ENCODE results near the gene ATP8A2.
"Not testable (repeated sequence)": the region's sequence is repeated elsewhere in the genome, so short reads cannot be mapped to it uniquely, and the experiment has no call there.

The ATP8A2 gene

DNA sequence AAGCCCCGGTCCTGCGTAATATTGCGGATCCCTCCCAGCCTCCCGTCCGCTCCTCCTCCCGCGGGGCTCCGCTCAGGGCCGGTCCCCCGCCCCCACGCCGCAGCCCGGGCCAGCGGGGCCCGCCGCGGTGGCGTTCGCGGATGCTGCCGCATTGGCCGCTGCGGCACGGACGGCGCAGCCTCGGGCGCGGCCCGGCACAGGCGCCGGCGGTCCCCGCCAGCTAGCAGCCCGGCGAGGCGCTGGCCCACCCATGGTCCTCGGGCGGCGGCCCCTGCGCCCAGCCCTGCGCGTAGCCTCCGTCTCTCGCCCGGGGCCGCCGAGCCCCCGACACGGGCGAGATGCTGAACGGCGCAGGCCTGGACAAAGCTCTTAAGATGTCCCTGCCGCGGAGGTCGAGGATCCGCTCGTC, at the start of gene ATP8A2:
Gene ATP8A2, plus strand, starts transcription at position 100 of the 409 bp plus-strand sequence. Its CDS starts 239 bp downstream, at position 339.
- no peaks in the 10 kb centered on the region for H3K9me3 Mint-ChIP-seq
- peaks cover 78% of the 10 kb centered on the region for H3K27me3 Mint-ChIP-seq
- peak within 1 kb of the TSS; percentile 15 for H3K4me3 Mint-ChIP-seq
- H3K4me1 Mint-ChIP-seq, result no peaks in the 10 kb centered on the region
- ATAC-seq (replicated peaks; ENCODE audit: extremely low read depth, poor library complexity, severe bottlenecking), result no peak
- H3K27ac Mint-ChIP-seq (ENCODE audit: low read depth), result no peak within 1 kb of the TSS
- no peaks in the 10 kb centered on the region for H3K36me3 Mint-ChIP-seq (ENCODE audit: insufficient read depth)
- DNase-seq (ENCODE audit: low spot score in 2 of 2), result no peak

DNA sequence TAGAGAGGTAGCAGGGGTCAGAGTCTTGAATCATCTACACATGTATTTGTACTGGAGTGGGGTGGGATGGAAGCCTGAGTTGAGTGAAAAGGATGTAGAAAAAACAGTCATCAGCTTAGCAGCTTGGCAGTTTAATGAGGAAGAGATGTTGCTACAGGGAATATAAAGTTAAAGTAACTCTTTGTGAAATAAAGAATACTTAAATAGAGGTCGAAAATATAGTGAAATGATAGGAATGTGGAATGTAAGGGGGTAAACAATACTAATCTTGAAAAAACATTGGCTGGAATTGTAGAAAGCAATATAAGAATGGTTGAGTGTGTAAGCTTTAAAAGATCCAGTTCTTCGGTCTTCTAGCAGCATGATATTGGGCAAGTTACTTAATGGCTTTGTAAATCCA, 47.7 kb upstream of the ATP8A2 start:
- Mint-ChIP-seq H3K36me3 (ENCODE audit: insufficient read depth) (peaks cover 42% of the 10 kb centered on the region), H3K9me3 (no peaks in the 10 kb centered on the region), H3K4me3 (no peak overlapping the region), H3K27me3 (no peaks in the 10 kb centered on the region), H3K27ac (ENCODE audit: low read depth) (no peak overlapping the region), H3K4me1 (no peaks in the 10 kb centered on the region)
- DNase-seq (ENCODE audit: low spot score in 2 of 2) (no peak), ATAC-seq (replicated peaks; ENCODE audit: extremely low read depth, poor library complexity, severe bottlenecking) (no peak)

DNA sequence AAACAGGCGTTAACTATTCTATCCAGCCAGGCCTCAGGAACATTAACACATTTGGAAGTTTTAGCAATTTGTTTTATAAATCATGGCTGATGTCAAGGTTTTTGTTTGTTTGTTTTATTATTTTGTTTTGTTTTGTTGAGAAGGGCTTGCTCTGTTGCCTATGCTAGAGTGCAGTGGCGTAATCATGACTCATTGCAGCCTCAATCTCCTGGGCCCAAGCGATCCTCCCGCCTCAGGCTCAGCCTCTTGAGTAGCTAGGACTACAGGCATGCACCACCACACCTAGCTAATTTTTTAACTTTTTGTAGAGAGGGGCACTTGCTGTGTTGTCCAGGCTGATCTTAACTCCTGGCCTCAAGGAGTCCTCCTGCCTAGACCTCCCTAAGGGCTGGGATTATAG, 42.1 kb upstream of the ATP8A2 start:
- Mint-ChIP-seq H3K4me1 (peaks cover 10% of the 10 kb centered on the region), H3K36me3 (ENCODE audit: insufficient read depth) (peaks cover 60% of the 10 kb centered on the region), H3K27me3 (no peaks in the 10 kb centered on the region), H3K9me3 (no peaks in the 10 kb centered on the region), H3K4me3 (no peak overlapping the region), H3K27ac (ENCODE audit: low read depth) (no peak overlapping the region)
- ATAC-seq (replicated peaks; ENCODE audit: extremely low read depth, poor library complexity, severe bottlenecking), result no peak
- DNase-seq (ENCODE audit: low spot score in 2 of 2), result no peak

DNA sequence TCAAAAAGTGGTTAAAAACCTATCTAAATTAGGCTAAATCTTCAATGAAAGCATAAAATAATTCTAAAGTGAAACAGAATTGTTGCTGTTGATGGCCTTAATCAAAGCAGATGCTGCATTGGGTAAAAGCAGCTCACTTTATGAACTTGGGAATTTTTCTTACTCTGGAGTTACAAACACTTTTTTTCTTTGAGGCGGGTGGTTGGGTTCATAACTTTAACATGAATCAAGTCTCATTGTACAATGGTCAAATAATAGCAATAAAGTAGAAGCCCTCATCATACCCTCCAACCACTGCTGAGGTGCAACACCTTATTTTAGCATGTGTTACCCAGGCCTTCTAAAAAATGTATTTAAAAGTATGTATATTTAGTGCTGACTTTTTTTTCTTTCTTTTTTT, 41.2 kb upstream of the ATP8A2 start:
- H3K4me3 Mint-ChIP-seq, result no peak overlapping the region
- H3K27me3 Mint-ChIP-seq, result no peaks in the 10 kb centered on the region
- ATAC-seq (replicated peaks; ENCODE audit: extremely low read depth, poor library complexity, severe bottlenecking), result no peak
- DNase-seq (ENCODE audit: low spot score in 2 of 2), result no peak
- H3K9me3 Mint-ChIP-seq, result no peaks in the 10 kb centered on the region
- H3K36me3 Mint-ChIP-seq (ENCODE audit: insufficient read depth), result peaks cover 56% of the 10 kb centered on the region
- peaks cover 10% of the 10 kb centered on the region for H3K4me1 Mint-ChIP-seq
- H3K27ac Mint-ChIP-seq (ENCODE audit: low read depth), result no peak overlapping the region

DNA sequence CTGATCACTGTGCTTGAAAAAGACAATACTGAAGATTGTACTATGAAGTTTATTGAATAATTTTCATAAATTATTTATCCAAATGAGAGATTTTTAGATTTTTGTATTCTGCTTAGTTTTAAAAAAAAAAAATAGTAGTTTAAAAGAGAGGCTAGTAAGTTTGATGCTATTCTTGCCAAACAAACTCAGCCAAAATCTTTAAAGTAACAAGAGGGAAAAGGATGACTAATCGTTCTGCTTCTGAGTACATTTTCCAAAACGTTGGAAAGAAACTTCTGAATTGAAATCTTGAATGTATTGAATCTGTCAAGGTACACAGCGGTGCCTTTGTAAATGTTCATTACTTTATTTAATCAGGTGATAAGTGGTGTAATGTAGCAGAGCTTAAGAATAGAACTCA, 35.9 kb upstream of the ATP8A2 start:
- ATAC-seq (replicated peaks; ENCODE audit: extremely low read depth, poor library complexity, severe bottlenecking), result no peak
- Mint-ChIP-seq H3K27me3 (no peaks in the 10 kb centered on the region), H3K27ac (ENCODE audit: low read depth) (no peak overlapping the region), H3K4me3 (no peak overlapping the region), H3K4me1 (peaks cover 10% of the 10 kb centered on the region), H3K9me3 (no peaks in the 10 kb centered on the region), H3K36me3 (ENCODE audit: insufficient read depth) (peaks cover 38% of the 10 kb centered on the region)
- no peak for DNase-seq (ENCODE audit: low spot score in 2 of 2)

DNA sequence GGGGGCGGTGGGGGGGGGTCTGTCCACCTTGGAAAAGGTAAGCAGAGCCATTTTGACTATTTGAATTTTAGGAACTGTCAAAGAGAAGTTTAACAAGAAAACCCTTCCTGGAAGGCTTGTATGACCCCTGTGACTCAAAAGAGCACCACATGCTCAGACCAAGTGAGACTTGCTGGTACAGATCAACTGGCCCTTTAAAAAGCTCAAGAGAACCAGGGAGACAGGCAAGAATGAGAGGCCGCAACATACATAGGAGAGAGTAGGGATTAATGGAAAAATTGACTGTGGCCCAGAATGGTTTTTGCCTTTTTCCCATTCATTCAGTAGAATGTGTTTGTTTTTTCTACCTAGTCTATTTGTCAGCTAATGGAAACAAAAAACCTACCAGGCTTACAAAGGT, 26.2 kb upstream of the ATP8A2 start:
- DNase-seq (ENCODE audit: low spot score in 2 of 2) (no peak), ATAC-seq (replicated peaks; ENCODE audit: extremely low read depth, poor library complexity, severe bottlenecking) (no peak)
- no peaks in the 10 kb centered on the region for H3K9me3 Mint-ChIP-seq
- no peak overlapping the region for H3K27ac Mint-ChIP-seq (ENCODE audit: low read depth)
- H3K36me3 Mint-ChIP-seq (ENCODE audit: insufficient read depth), result peaks cover 5% of the 10 kb centered on the region
- no peak overlapping the region for H3K4me3 Mint-ChIP-seq
- no peaks in the 10 kb centered on the region for H3K4me1 Mint-ChIP-seq
- H3K27me3 Mint-ChIP-seq, result no peaks in the 10 kb centered on the region

DNA sequence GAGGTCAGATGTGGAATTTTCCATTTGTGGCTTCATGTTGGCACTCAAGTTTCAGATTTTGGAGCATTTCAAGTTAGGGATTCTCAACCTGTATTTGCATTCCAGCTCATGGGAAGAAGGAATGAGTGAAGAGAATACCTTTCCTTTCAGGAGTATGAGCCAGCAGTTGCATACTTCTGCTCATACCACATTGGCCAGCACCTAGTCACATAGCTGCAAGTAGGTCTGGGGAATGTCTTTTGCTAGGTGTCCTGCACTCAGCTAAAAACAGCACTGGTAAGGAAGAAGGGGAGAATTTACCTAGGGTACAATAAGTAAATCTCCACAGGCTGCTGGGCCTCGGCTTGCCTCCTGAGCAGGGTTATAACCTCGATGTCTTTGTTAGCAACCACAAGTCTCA, 24.6 kb upstream of the ATP8A2 start:
- H3K36me3 Mint-ChIP-seq (ENCODE audit: insufficient read depth), result peaks cover 2% of the 10 kb centered on the region
- H3K27me3 Mint-ChIP-seq, result peaks cover 6% of the 10 kb centered on the region
- DNase-seq (ENCODE audit: low spot score in 2 of 2), result no peak
- H3K4me3 Mint-ChIP-seq, result no peak overlapping the region
- no peak for ATAC-seq (replicated peaks; ENCODE audit: extremely low read depth, poor library complexity, severe bottlenecking)
- no peaks in the 10 kb centered on the region for H3K9me3 Mint-ChIP-seq
- H3K27ac Mint-ChIP-seq (ENCODE audit: low read depth), result no peak overlapping the region
- no peaks in the 10 kb centered on the region for H3K4me1 Mint-ChIP-seq

DNA sequence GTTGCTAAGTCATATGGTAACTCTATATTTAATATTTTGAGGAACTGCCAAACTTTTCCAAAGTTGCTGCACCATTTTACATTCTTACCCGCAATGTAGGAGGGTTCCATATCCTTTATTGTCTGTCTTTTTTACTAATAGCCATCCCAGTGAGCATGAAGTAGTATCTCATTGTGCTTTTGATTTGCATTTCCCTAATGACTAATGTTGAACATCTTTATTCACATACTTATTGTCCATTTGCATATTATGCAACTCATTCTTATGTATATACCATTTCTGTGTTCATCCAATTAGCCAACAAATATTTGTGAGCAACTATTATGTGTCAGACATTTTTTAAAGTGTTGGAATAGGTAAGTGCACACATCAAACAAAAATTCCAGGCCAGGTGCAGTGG, 20.4 kb upstream of the ATP8A2 start:
- no peak overlapping the region for H3K27ac Mint-ChIP-seq (ENCODE audit: low read depth)
- ATAC-seq (replicated peaks; ENCODE audit: extremely low read depth, poor library complexity, severe bottlenecking) (no peak), DNase-seq (ENCODE audit: low spot score in 2 of 2) (no peak)
- H3K4me1 Mint-ChIP-seq, result no peaks in the 10 kb centered on the region
- H3K4me3 Mint-ChIP-seq, result no peak overlapping the region
- no peaks in the 10 kb centered on the region for H3K9me3 Mint-ChIP-seq
- H3K27me3 Mint-ChIP-seq, result peaks cover 47% of the 10 kb centered on the region
- no peaks in the 10 kb centered on the region for H3K36me3 Mint-ChIP-seq (ENCODE audit: insufficient read depth)

DNA sequence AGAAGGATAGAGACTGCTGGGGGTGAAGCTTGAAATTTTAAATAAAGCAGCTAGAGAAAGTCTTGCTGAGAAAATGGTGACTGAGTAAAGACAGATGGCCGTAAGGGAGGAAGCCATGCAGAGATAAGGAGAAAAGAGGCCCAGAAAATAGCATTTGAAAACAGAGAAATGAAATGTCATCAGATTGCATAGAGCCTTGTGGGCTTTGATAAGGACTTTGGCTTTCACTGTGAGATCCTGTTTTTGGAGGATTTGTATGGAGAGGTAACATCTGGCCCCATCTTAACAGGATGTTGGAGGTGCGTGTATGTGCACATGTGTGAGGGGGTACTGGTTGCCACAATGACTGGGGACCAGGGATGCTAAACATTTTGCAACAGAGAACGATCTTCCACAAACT, 19.5 kb upstream of the ATP8A2 start:
- Mint-ChIP-seq H3K9me3 (no peaks in the 10 kb centered on the region), H3K4me1 (no peaks in the 10 kb centered on the region), H3K4me3 (no peak overlapping the region), H3K36me3 (ENCODE audit: insufficient read depth) (no peaks in the 10 kb centered on the region), H3K27me3 (peaks cover 56% of the 10 kb centered on the region), H3K27ac (ENCODE audit: low read depth) (peak overlapping the region; percentile 46)
- no peak for DNase-seq (ENCODE audit: low spot score in 2 of 2)
- ATAC-seq (replicated peaks; ENCODE audit: extremely low read depth, poor library complexity, severe bottlenecking), result no peak

DNA sequence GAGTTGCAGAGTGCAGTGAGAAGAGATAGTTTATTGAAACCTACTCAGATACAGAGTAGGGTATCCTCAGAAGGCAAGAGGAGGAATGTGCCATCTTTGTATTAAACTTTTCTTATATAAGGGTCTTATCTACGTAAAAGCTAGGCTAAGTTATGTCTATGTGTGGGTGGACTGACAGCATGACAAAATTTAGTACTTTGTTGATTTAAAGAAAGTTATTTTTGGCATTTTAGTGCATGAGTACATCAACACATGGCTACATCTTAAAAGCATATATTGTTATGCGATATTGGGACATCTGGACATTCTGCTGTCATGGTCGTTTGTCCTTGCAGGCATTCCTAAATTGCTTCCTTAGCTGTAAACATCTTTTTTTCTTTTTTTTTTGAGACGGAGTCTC, 19.0 kb upstream of the ATP8A2 start:
- DNase-seq (ENCODE audit: low spot score in 2 of 2), result no peak
- no peaks in the 10 kb centered on the region for H3K9me3 Mint-ChIP-seq
- ATAC-seq (replicated peaks; ENCODE audit: extremely low read depth, poor library complexity, severe bottlenecking), result no peak
- no peaks in the 10 kb centered on the region for H3K36me3 Mint-ChIP-seq (ENCODE audit: insufficient read depth)
- H3K4me1 Mint-ChIP-seq, result no peaks in the 10 kb centered on the region
- H3K4me3 Mint-ChIP-seq, result no peak overlapping the region
- peaks cover 61% of the 10 kb centered on the region for H3K27me3 Mint-ChIP-seq
- H3K27ac Mint-ChIP-seq (ENCODE audit: low read depth), result no peak overlapping the region

DNA sequence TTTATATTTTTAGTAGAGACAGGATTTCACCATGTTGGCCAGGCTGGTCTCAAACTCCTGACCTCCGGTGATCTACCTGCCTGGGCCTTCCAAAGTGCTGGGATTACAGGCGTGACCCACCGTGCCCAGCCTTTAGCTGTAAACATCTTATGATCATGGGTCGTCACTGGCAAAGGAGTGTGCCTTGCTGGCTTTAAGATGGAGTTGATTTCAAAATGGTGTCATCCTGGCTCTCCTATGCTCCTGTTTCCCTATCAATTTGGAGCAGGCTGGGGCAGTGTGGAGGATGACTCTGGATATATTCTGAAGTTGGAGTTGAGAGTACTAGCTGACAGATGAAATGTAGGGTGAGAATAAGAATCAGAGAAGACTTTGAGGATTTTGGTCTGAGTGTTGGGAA, 18.4 kb upstream of the ATP8A2 start:
- ATAC-seq (replicated peaks; ENCODE audit: extremely low read depth, poor library complexity, severe bottlenecking) (no peak), DNase-seq (ENCODE audit: low spot score in 2 of 2) (no peak)
- Mint-ChIP-seq H3K27ac (ENCODE audit: low read depth) (no peak overlapping the region), H3K36me3 (ENCODE audit: insufficient read depth) (no peaks in the 10 kb centered on the region), H3K4me1 (no peaks in the 10 kb centered on the region), H3K9me3 (no peaks in the 10 kb centered on the region), H3K4me3 (no peak overlapping the region), H3K27me3 (peaks cover 67% of the 10 kb centered on the region)

DNA sequence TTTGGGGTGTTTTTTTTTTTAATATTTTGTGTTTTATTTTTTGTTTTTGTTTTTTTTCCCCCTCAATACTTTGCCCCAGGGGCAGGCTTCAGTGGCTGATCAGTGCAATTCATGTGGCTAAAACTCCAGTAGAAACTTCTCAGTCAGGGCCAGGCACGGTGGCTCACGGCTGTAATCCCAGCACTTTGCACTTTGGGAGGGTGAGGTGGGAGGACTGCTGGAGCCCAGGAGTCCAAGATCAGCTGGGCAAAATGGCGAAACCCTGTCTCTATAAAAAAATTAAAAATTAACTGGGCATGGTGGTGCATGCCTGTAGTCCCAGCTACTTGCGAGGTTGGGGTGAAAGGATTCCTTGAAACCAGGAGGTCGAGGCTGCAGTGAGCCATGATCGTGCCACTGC, 17.4 kb upstream of the ATP8A2 start:
- Mint-ChIP-seq H3K36me3 (ENCODE audit: insufficient read depth) (no peaks in the 10 kb centered on the region), H3K9me3 (no peaks in the 10 kb centered on the region), H3K27ac (ENCODE audit: low read depth) (no peak overlapping the region), H3K4me1 (no peaks in the 10 kb centered on the region), H3K4me3 (no peak overlapping the region), H3K27me3 (peaks cover 72% of the 10 kb centered on the region)
- ATAC-seq (replicated peaks; ENCODE audit: extremely low read depth, poor library complexity, severe bottlenecking) (no peak), DNase-seq (ENCODE audit: low spot score in 2 of 2) (no peak)

DNA sequence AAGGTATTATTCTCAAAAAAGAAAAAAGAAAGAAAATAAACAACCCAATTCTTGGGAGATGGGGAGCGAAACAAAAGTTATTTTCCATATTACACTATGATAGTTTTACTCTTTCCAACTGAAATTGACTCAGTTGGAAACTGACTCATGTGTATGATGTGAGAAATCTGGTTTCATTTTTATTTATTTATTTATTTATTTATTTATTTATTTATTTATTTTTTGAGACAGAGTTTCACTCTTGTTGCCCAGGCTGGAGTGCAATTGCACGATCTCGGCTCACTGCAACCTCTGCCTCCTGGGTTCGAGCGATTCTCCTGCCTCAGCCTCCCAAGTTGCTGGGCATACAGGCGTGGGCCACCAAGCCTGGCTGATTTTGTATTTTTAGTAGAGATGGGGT, 11.3 kb upstream of the ATP8A2 start:
- H3K9me3 Mint-ChIP-seq; H3K36me3 Mint-ChIP-seq (ENCODE audit: insufficient read depth); H3K4me3 Mint-ChIP-seq: not testable (repeated sequence)

DNA sequence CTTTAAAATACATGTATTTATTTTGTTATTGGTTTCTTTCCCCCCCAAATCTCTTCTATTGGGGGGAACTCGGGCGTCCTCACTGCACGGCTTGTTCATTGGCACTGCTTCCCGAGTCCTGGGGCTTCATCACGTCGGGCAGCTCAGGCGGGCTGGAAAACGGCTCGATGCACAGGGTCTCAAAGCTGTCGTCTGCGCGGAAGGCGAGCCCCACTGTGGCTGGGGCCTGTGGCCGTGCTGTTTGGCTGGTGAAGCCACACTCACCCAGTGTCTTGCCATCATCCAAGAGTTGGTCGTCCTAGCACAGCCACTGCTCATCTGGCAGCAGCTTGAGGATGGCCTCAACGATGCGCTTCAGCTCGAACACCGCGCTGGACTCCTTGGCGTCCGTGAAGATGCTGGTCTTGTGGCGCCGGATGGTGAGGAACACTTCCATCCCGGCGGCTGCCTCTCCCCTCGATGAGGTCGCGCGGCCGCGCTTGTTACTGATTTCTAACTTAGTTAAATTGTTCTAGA, 6.0 kb upstream of the ATP8A2 start:
- Mint-ChIP-seq H3K4me3 (no peak overlapping the region), H3K36me3 (ENCODE audit: insufficient read depth) (no peaks in the 10 kb centered on the region)
- ATAC-seq (replicated peaks; ENCODE audit: extremely low read depth, poor library complexity, severe bottlenecking), result no peak

More for the DNA sequence above, 11.3 kb upstream of the ATP8A2 start:
- not testable (repeated sequence) for ATAC-seq (replicated peaks; ENCODE audit: extremely low read depth, poor library complexity, severe bottlenecking); H3K27ac Mint-ChIP-seq (ENCODE audit: low read depth); H3K4me1 Mint-ChIP-seq; DNase-seq (ENCODE audit: low spot score in 2 of 2)
- H3K27me3 Mint-ChIP-seq, result peaks cover 46% of the 10 kb centered on the region

More for the DNA sequence above, 6.0 kb upstream of the ATP8A2 start:
- DNase-seq (ENCODE audit: low spot score in 2 of 2), result no peak
- Mint-ChIP-seq H3K27me3 (peaks cover 46% of the 10 kb centered on the region), H3K4me1 (no peaks in the 10 kb centered on the region), H3K27ac (ENCODE audit: low read depth) (no peak overlapping the region), H3K9me3 (no peaks in the 10 kb centered on the region)

Data from central memory CD8-positive, alpha-beta T cell (primary cell).